HepG2 (cell line): ENCODE data around the gene ENDOD1. TPM values are rescaled to one million over a fixed set of nuclear protein-coding genes. Genes with fewer than 3 reads are reported as not detected.
A peak's percentile ranks its signal among the peaks of the same experiment; 100 is the strongest.

Experiments
- ATAC-seq: fragments of 200-7000 bp; cut with Tn5 transposase; 3 replicates; pipeline ENCODE4 v1.9.1; 2020; ENCODE audit warnings: mild to moderate bottlenecking, moderate library complexity
- BruUV-seq: library from RNA; stranded (reverse); fragments of 400-500 nt; replicated peaks from 2 replicates; lab custom pipeline; 2021; lab: Mats Ljungman, UMichigan
- CTCF ChIA-PET: fragments of 300-600 bp; formaldehyde crosslinking; extraction: SDS; loops from one replicate; lab custom pipeline; 2021; ENCODE audit warnings: low total read pairs, inconsistent platforms, low intra/inter-chr PET ratio; lab: Yijun Ruan, JAX
- POLR2A ChIA-PET: fragments of 350-600 bp; sonication (Branson Sonifier 250); formaldehyde crosslinking; loops from one replicate; lab custom pipeline; 2020; ENCODE audit warnings: antibody characterized with exemption, inconsistent platforms; lab: Yijun Ruan, JAX
- DNase-seq: peaks from one replicate; pipeline ENCODE4 v3.0.0-alpha.2; 2015; ENCODE audit warnings: low spot score
- FAIRE-seq: peaks from 3 replicates; lab custom pipeline; 2011; peaks lifted over from hg19 to GRCh38; lab: Jason Lieb, UNC
- H2AFZ ChIP-seq: one replicate; pipeline ENCODE4 v1.6.1; 2011; ENCODE audit warnings: low read length, inconsistent platforms
- H3K27ac ChIP-seq: fragments of 300-600 bp; 3 replicates; pipeline ENCODE4 v1.8.0; 2011; ENCODE audit warnings: mixed run types, mild to moderate bottlenecking, mixed read lengths, low read length, inconsistent platforms; ENCODE audit not compliant: insufficient read depth; ENCODE audit errors: extremely low read length
- H3K27me3 ChIP-seq, 2 experiments: fragments of 200-600 bp in 1 of 2; 2 replicates in 1 of 2; 3 replicates in 1 of 2; pipeline versions ENCODE4 v1.6.0 to v1.8.0; 2011; ENCODE audit warnings: low read length in 2 of 2, mild to moderate bottlenecking in 2 of 2, moderate library complexity in 2 of 2, inconsistent platforms in 1 of 2; ENCODE audit not compliant: insufficient read depth in 2 of 2, control insufficient read depth in 1 of 2
- H3K36me3 ChIP-seq, 2 experiments: fragments of 200-600 bp in 1 of 2; replicated peaks in 1 of 2; 2 replicates in 1 of 2; 3 replicates in 1 of 2; pipeline versions ENCODE4 v1.5.1 to v1.8.0; 2011; ENCODE audit warnings: low read length in 2 of 2, inconsistent platforms in 1 of 2; ENCODE audit not compliant: insufficient read depth in 2 of 2, control insufficient read depth in 1 of 2
- H3K4me1 ChIP-seq: 2 replicates; pipeline ENCODE4 v1.5.1; 2012; ENCODE audit warnings: low read length, inconsistent platforms; ENCODE audit not compliant: insufficient read depth
- H3K4me2 ChIP-seq: 2 replicates; pipeline ENCODE4 v1.6.0; 2011; ENCODE audit warnings: low read depth, low read length, inconsistent platforms
- H3K4me3 ChIP-seq, 3 experiments: fragments of 200-600 bp in 1 of 3; sonication (generic), shearing (Covaris generic) in 1 of 3; replicated peaks in 1 of 3; 2 replicates each; pipeline ENCODE4 v1.5.1; 2011 to 2016; ENCODE audit warnings: low read length in 3 of 3, inconsistent platforms in 2 of 3, low read depth in 2 of 3, mild to moderate bottlenecking in 2 of 3, control low read depth in 1 of 3, mixed read lengths in 1 of 3; ENCODE audit not compliant: insufficient read depth in 1 of 3
- H3K79me2 ChIP-seq: one replicate; pipeline ENCODE4 v1.6.1; 2011; ENCODE audit warnings: low read length, inconsistent platforms; ENCODE audit not compliant: insufficient read depth
- H3K9ac ChIP-seq: 2 replicates; pipeline ENCODE4 v1.6.0; 2011; ENCODE audit warnings: mild to moderate bottlenecking, low read depth, low read length, inconsistent platforms; ENCODE audit not compliant: insufficient read depth
- H3K9me3 ChIP-seq: 2 replicates; pipeline ENCODE4 v1.5.1; 2012; ENCODE audit warnings: mild to moderate bottlenecking, low read length
- H4K20me1 ChIP-seq: 2 replicates; pipeline ENCODE4 v1.6.0; 2011; ENCODE audit warnings: inconsistent platforms, mild to moderate bottlenecking, low read length, moderate library complexity; ENCODE audit not compliant: insufficient read depth
- CCDC6 ChIP-seq: sonication (generic); formaldehyde crosslinking; IDR thresholded peaks from 2 replicates; pipeline ENCODE4 v1.8.1; 2022; ENCODE audit warnings: mild to moderate bottlenecking, missing genetic modification reagents, moderate library complexity
- DDIT3 ChIP-seq: sonication (generic); formaldehyde crosslinking; IDR thresholded peaks from 2 replicates; pipeline ENCODE4 v1.4.0; 2020; ENCODE audit warnings: mild to moderate bottlenecking, missing genetic modification reagents
- EEA1 ChIP-seq: sonication (generic); formaldehyde crosslinking; IDR thresholded peaks from 2 replicates; pipeline ENCODE4 v1.5.1; 2020; ENCODE audit warnings: mild to moderate bottlenecking, missing genetic modification reagents, borderline replicate concordance
- HOXA7 ChIP-seq: sonication (generic); formaldehyde crosslinking; IDR thresholded peaks from 2 replicates; pipeline ENCODE4 v1.8.1; 2022; ENCODE audit warnings: mild to moderate bottlenecking, missing genetic modification reagents, moderate library complexity
- JDP2 ChIP-seq: sonication (generic); formaldehyde crosslinking; IDR thresholded peaks from 2 replicates; pipeline ENCODE4 v1.8.1; 2022; ENCODE audit warnings: missing genetic modification reagents, borderline replicate concordance
- NFE2L2 ChIP-seq: fragments of 150-350 bp; IDR thresholded peaks from 2 replicates; pipeline ENCODE4 v1.6.1; 2014; ENCODE audit warnings: low read length
- NFRKB ChIP-seq: fragments of 450-650 bp; IDR thresholded peaks from 2 replicates; pipeline ENCODE4 v1.6.1; 2017
- NRL ChIP-seq: sonication (generic); formaldehyde crosslinking; IDR thresholded peaks from 2 replicates; pipeline ENCODE4 v1.5.0; 2020; ENCODE audit warnings: missing genetic modification reagents, mild to moderate bottlenecking, moderate library complexity, borderline replicate concordance
- RBM22 ChIP-seq: fragments of 200-400 bp; formaldehyde crosslinking; optimal IDR thresholded peaks from 2 replicates; pipeline ENCODE3; 2017; ENCODE audit warnings: mild to moderate bottlenecking, low read length, moderate library complexity
- SRSF1 ChIP-seq: fragments of 200-400 bp; formaldehyde crosslinking; optimal IDR thresholded peaks from 2 replicates; pipeline ENCODE3; 2017; ENCODE audit warnings: mild to moderate bottlenecking, low read depth, low read length, moderate library complexity
- ZBTB14 ChIP-seq: sonication (generic); formaldehyde crosslinking; IDR thresholded peaks from 2 replicates; pipeline ENCODE4 v1.4.0; 2020; ENCODE audit warnings: missing genetic modification reagents
- ZNF432 ChIP-seq: sonication (generic); formaldehyde crosslinking; IDR thresholded peaks from 2 replicates; pipeline ENCODE4 v1.5.0; 2020; ENCODE audit warnings: missing genetic modification reagents, mild to moderate bottlenecking, borderline replicate concordance
- ZNF562 ChIP-seq: sonication (generic); formaldehyde crosslinking; IDR thresholded peaks from 2 replicates; pipeline ENCODE4 v1.8.0; 2022; ENCODE audit warnings: missing genetic modification reagents, borderline replicate concordance
- WGBS: methylation state at CpG from one replicate; pipeline ENCODE4 v1.1.6; 2017; ENCODE audit warnings: low lambda C conversion rate; 5-methylcytosine and 5-hydroxymethylcytosine counted together
- in situ Hi-C: cut with HindIII; loops from 2 replicates; pipeline ENCODE4 v1.10.0; 2017; ENCODE audit warnings: low pct_unique_long_range_greater_than_20kb; ENCODE audit not compliant: extremely low pct_ligation_motif_present
- intact Hi-C: fragments of 100-400 bp; cut with micrococcal nuclease; formaldehyde crosslinking; loops from one replicate; pipeline ENCODE4 v1.10.0; 2022; ENCODE audit not compliant: unreplicated experiment
- polyA plus RNA-seq, 8 experiments: library from polyadenylated mRNA; depleted of rRNA in 3 of 8; stranded (reverse) in 7 of 8; unstranded in 1 of 8; fragments of >200 nt; fragmentation: Illumina TruSeq in 4 of 8; extraction: Trizol in 4 of 8; gene quantifications; 2 replicates each; pipeline versions ENCODE4 v1.2.1 to v1.2.3, GENCODE V29; 2011 to 2016; ENCODE audit warnings: low read depth in 4 of 8, missing spikeins in 1 of 8, mixed read lengths in 1 of 8; ENCODE audit not compliant: insufficient read depth in 1 of 8
- total RNA-seq, 5 experiments: library from RNA; depleted of rRNA; stranded (reverse); fragments of >200 nt; fragmentation: Illumina TruSeq; extraction: Trizol; gene quantifications; 2 replicates each; pipeline ENCODE4 v1.2.3, GENCODE V29; 2016; ENCODE audit warnings: low read depth in 1 of 5
- TF ChIP-seq, protein P1 (sequence below): sonication (generic); formaldehyde crosslinking; conservative IDR thresholded peaks from 2 replicates; pipeline ENCODE4 v1.8.0; 2022; ENCODE audit warnings: missing genetic modification reagents
- TF ChIP-seq, protein P2 (sequence below): sonication (generic); formaldehyde crosslinking; IDR thresholded peaks from 2 replicates; pipeline ENCODE4 v1.4.0; 2020; ENCODE audit warnings: missing genetic modification reagents, borderline replicate concordance

Gene ENDOD1
- total and polyA plus RNA-seq, 2 of the 13 experiments (the other 11 are each of a cell fraction or from before 2014, with no cell fraction given): 2.0 to 6.8 TPM

DNA sequence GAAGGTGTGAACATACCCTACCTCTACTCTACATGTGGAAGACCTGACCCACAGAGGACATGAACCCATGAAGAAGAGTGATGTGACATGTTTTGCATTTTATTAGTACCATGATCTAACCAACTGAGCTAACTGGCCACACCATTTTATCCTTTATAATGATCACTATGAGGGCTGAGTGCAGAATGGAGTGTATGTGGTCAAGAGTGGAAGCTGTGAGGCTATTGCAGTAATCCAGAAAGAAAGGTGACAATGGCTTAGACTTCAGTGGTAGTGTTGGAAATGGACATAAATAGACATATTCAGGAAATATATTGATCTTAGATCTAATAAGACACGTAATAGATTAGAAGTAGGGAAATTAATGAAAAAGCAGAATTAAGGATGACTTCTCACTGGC, 19.2 kb upstream of the ENDOD1 start:
- in situ Hi-C loops: loop anchor here (5.0 kb wide), 1 partner anchor 62 kb away; no protein-coding TSS in a partner anchor
- WGBS: 97% methylated on average over 1 of the region's 1 CpG
- H4K20me1 ChIP-seq: peaks cover 3% of the 10 kb centered on the region; the same call in 1 of the 2 replicates
- DNase-seq: no peak
- no peak for FAIRE-seq
- no peak overlapping the region for H2AFZ ChIP-seq
- ATAC-seq: no peak
- no peak overlapping the region for H3K4me2 ChIP-seq
- H3K27ac ChIP-seq: no peak overlapping the region
- H3K79me2 ChIP-seq: peaks cover 24% of the 10 kb centered on the region
- intact Hi-C loops: no loop called here
- no peaks in the 10 kb centered on the region; a peak in 1 of 5 replicates for H3K27me3 ChIP-seq
- no peak overlapping the region for H3K4me3 ChIP-seq
- CTCF ChIA-PET: interaction anchor here (1.5 to 1.8 kb wide), 2 partner anchors 81 to 635 kb away, joined by 6 to 7 read pairs; no protein-coding TSS in a partner anchor
- BruUV-seq: no TSS peak
- H3K4me1 ChIP-seq: peaks cover 18% of the 10 kb centered on the region
- H3K36me3 ChIP-seq: no peaks in the 10 kb centered on the region
- POLR2A ChIA-PET: no interaction called here
- H3K9me3 ChIP-seq: no peaks in the 10 kb centered on the region
- H3K9ac ChIP-seq: no peak overlapping the region
- no peak for TF ChIP-seq ZNF562
- TF ChIP-seq RBM22: peak; percentile 16
- TF ChIP-seq, all 625 proteins: peak for 1

- H3K9ac ChIP-seq: no peak overlapping the region
- no peak overlapping the region for H3K27ac ChIP-seq
- peaks cover 16% of the 10 kb centered on the region; the same call in 1 of the 2 replicates for H3K4me1 ChIP-seq
- BruUV-seq: no TSS peak
- no peaks in the 10 kb centered on the region for H3K36me3 ChIP-seq
- H3K4me2 ChIP-seq: no peak overlapping the region
- in situ Hi-C loops (loop anchor here (5.0 kb wide), 1 partner anchor 59 kb away; no protein-coding TSS in a partner anchor), intact Hi-C loops (no loop called here)
- POLR2A ChIA-PET: no interaction called here
- H3K27me3 ChIP-seq: no peaks in the 10 kb centered on the region; a peak in 1 of 5 replicates
- CTCF ChIA-PET: no interaction called here
- no peak overlapping the region for H2AFZ ChIP-seq
- no peak overlapping the region for H3K4me3 ChIP-seq
- no peaks in the 10 kb centered on the region for H3K9me3 ChIP-seq
- H3K79me2 ChIP-seq: peaks cover 18% of the 10 kb centered on the region
- H4K20me1 ChIP-seq: peaks cover 3% of the 10 kb centered on the region; the same call in 1 of the 2 replicates
- FAIRE-seq: no peak
- ATAC-seq: no peak
- no peak for DNase-seq
- TF ChIP-seq HOXA7 (CRISPR knock-in tag) (no peak), NFRKB (no peak), ZBTB14 (no peak), SRSF1 (no peak), CCDC6 (CRISPR knock-in tag) (no peak), NRL (CRISPR knock-in tag) (no peak), NFE2L2 (no peak), ZNF432 (CRISPR knock-in tag) (no peak), JDP2 (CRISPR knock-in tag) (no peak), DDIT3 (no peak), EEA1 (CRISPR knock-in tag) (no peak)
- TF ChIP-seq, protein P1, sequence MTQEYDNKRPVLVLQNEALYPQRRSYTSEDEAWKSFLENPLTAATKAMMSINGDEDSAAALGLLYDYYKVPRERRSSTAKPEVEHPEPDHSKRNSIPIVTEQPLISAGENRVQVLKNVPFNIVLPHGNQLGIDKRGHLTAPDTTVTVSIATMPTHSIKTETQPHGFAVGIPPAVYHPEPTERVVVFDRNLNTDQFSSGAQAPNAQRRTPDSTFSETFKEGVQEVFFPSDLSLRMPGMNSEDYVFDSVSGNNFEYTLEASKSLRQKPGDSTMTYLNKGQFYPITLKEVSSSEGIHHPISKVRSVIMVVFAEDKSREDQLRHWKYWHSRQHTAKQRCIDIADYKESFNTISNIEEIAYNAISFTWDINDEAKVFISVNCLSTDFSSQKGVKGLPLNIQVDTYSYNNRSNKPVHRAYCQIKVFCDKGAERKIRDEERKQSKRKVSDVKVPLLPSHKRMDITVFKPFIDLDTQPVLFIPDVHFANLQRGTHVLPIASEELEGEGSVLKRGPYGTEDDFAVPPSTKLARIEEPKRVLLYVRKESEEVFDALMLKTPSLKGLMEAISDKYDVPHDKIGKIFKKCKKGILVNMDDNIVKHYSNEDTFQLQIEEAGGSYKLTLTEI (CRISPR knock-in tag): no peak
- TF ChIP-seq, protein P2, sequence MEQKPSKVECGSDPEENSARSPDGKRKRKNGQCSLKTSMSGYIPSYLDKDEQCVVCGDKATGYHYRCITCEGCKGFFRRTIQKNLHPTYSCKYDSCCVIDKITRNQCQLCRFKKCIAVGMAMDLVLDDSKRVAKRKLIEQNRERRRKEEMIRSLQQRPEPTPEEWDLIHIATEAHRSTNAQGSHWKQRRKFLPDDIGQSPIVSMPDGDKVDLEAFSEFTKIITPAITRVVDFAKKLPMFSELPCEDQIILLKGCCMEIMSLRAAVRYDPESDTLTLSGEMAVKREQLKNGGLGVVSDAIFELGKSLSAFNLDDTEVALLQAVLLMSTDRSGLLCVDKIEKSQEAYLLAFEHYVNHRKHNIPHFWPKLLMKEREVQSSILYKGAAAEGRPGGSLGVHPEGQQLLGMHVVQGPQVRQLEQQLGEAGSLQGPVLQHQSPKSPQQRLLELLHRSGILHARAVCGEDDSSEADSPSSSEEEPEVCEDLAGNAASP (CRISPR knock-in tag): no peak
Measured at GRCh38 chr11:95072948-95073347, 16.7 kb upstream of the ENDOD1 start.
